Osteoblast (primary cell): Measurements from ENCODE around the gene OTC. TPM values are rescaled to one million over a fixed set of nuclear protein-coding genes. Genes with fewer than 3 reads are reported as not detected.

Source experiments
- DNase-seq: peaks from one replicate; pipeline ENCODE4 v3.0.0; 2011; ENCODE audit warnings: low spot score, mixed read lengths; ENCODE audit not compliant: insufficient read length; ENCODE audit errors: missing footprints
- H2AFZ ChIP-seq: 2 replicates; pipeline ENCODE4 v1.6.0; 2011; ENCODE audit warnings: mild to moderate bottlenecking, low read length
- H3K27ac ChIP-seq: 2 replicates; pipeline ENCODE4 v1.5.1; 2011; ENCODE audit warnings: mild to moderate bottlenecking, low read depth, low read length, moderate library complexity
- H3K27me3 ChIP-seq: 2 replicates; pipeline ENCODE4 v1.6.0; 2012; ENCODE audit warnings: mild to moderate bottlenecking, control low read depth, inconsistent platforms, low read length, moderate library complexity; ENCODE audit not compliant: insufficient read depth
- H3K36me3 ChIP-seq: 2 replicates; pipeline ENCODE4 v1.5.1; 2011; ENCODE audit warnings: mild to moderate bottlenecking, low read length, control low read depth, moderate library complexity; ENCODE audit not compliant: insufficient read depth
- H3K4me1 ChIP-seq: 2 replicates; pipeline ENCODE4 v1.5.1; 2011; ENCODE audit warnings: mild to moderate bottlenecking, low read length, control low read depth, moderate library complexity; ENCODE audit not compliant: insufficient read depth
- H3K4me2 ChIP-seq: 2 replicates; pipeline ENCODE4 v1.6.0; 2011; ENCODE audit warnings: mild to moderate bottlenecking, low read length; ENCODE audit not compliant: insufficient read depth
- H3K4me3 ChIP-seq: fragments of 200-600 bp; sonication (generic); 3 replicates; pipeline ENCODE4 v1.5.1; 2012; ENCODE audit warnings: mild to moderate bottlenecking, low read length, inconsistent platforms; ENCODE audit not compliant: insufficient read depth
- H3K79me2 ChIP-seq: 2 replicates; pipeline ENCODE4 v1.6.0; 2012; ENCODE audit warnings: mild to moderate bottlenecking, low read length, control low read depth, inconsistent platforms; ENCODE audit not compliant: insufficient read depth
- H3K9me3 ChIP-seq: 2 replicates; pipeline ENCODE4 v1.5.1; 2011; ENCODE audit warnings: low read depth, low read length, control low read depth
- H4K20me1 ChIP-seq: 2 replicates; pipeline ENCODE4 v1.6.0; 2012; ENCODE audit warnings: mild to moderate bottlenecking, low read length, control low read depth; ENCODE audit not compliant: insufficient read depth
- CTCF ChIP-seq: IDR thresholded peaks from 2 replicates; pipeline ENCODE4 v1.5.1; 2011; ENCODE audit warnings: mild to moderate bottlenecking, low read depth, low read length, moderate library complexity; ENCODE audit errors: extremely low read depth
- total RNA-seq: library from RNA; depleted of rRNA; stranded (reverse); fragments of >200 nt; gene quantifications from 2 replicates; pipeline ENCODE4 v1.2.3, GENCODE V29; 2012

The OTC gene
- total RNA-seq, 1 donor: not detected

DNA sequence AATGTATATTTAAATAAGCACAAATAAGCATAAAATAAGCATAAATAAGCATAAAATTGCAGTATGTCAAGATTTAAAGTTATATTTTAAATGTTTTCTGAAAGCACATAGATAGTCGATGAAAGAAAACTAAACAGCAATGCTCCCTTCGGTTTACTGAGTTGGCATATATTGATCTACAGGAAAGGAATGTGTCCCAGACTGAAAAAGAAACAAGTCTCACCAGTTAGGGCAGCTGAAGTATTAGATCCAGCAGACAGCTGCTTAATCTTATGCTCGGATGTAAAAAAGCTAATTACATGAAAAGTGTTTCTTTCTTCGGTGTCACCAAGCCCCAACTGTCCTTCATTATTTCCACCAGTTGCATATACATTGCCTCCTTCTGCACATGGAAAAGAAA, 33.8 kb upstream of the OTC start:
- Histone ChIP-seq H3K4me2 (peak overlapping the region; percentile 12), H3K27me3 (no peaks in the 10 kb centered on the region), H4K20me1 (no peaks in the 10 kb centered on the region), H3K4me3 (no peak overlapping the region), H3K79me2 (no peaks in the 10 kb centered on the region), H3K27ac (no peak overlapping the region), H3K4me1 (peaks cover under 1% of the 10 kb centered on the region), H2AFZ (no peak overlapping the region), H3K9me3 (no peaks in the 10 kb centered on the region), H3K36me3 (no peaks in the 10 kb centered on the region)
- no peak for DNase-seq
- TF ChIP-seq CTCF: no peak

GRCh38 chrX:38320819-38321218, 31.6 kb upstream of the OTC start:
- no peak overlapping the region for H3K4me3 ChIP-seq
- H3K4me1 ChIP-seq: no peaks in the 10 kb centered on the region
- no peaks in the 10 kb centered on the region for H4K20me1 ChIP-seq
- TF ChIP-seq CTCF: no peak
- H3K4me2 ChIP-seq: no peak overlapping the region
- DNase-seq: no peak
- peaks cover 5% of the 10 kb centered on the region for H3K79me2 ChIP-seq
- no peak overlapping the region for H3K27ac ChIP-seq
- no peaks in the 10 kb centered on the region for H3K9me3 ChIP-seq
- H3K27me3 ChIP-seq: no peaks in the 10 kb centered on the region
- H3K36me3 ChIP-seq: no peaks in the 10 kb centered on the region
- H2AFZ ChIP-seq: no peak overlapping the region

- DNase-seq: no peak
- H2AFZ ChIP-seq: peak overlapping the region; percentile 7
- H3K4me2 ChIP-seq: peak overlapping the region; percentile 82
- H3K36me3 ChIP-seq: no peaks in the 10 kb centered on the region
- H3K4me1 ChIP-seq: no peaks in the 10 kb centered on the region
- H3K4me3 ChIP-seq: peak overlapping the region; percentile 83
- H4K20me1 ChIP-seq: no peaks in the 10 kb centered on the region
- peak overlapping the region; percentile 83 for H3K27ac ChIP-seq
- peaks cover 5% of the 10 kb centered on the region for H3K79me2 ChIP-seq
- H3K9me3 ChIP-seq: no peaks in the 10 kb centered on the region
- no peaks in the 10 kb centered on the region for H3K27me3 ChIP-seq
- no peak for TF ChIP-seq CTCF
Observed at GRCh38 chrX:38326086-38326485, 26.3 kb upstream of the OTC start.

GRCh38 chrX:38327007-38327774, 25.2 kb upstream of the OTC start, which contains the start of gene RPGR:
TSS of gene RPGR (minus strand) at chrX:38327509. CDS start at chrX:38327367, 142 bp downstream.
- Histone ChIP-seq H3K36me3 (no peaks in the 10 kb centered on the region), H3K27me3 (no peaks in the 10 kb centered on the region), H3K4me3 (peak within 1 kb of the TSS; percentile 83), H3K27ac (peak within 1 kb of the TSS; percentile 83), H3K4me2 (peak within 1 kb of the TSS; percentile 82), H3K79me2 (peaks cover 5% of the 10 kb centered on the region), H3K4me1 (no peaks in the 10 kb centered on the region), H2AFZ (peak within 1 kb of the TSS; percentile 87), H4K20me1 (no peaks in the 10 kb centered on the region), H3K9me3 (no peaks in the 10 kb centered on the region)
- peak; percentile 96 for DNase-seq
- peak; percentile 63 for TF ChIP-seq CTCF
